ENCODE results near the gene AUTS2. TPM values are rescaled to one million over a fixed set of nuclear protein-coding genes. Genes with fewer than 3 reads are reported as not detected.

Gene AUTS2
- total RNA-seq, 1 experiment from 2014 or later: 2.2 TPM

- no peak overlapping the region for H3K4me3 ChIP-seq
These were observed 441.8 kb downstream of the AUTS2 start for GRCh38 chr7:70040051-70040450.

GRCh38 chr7:70040970-70041766 is 442.9 kb downstream of the AUTS2 start:
- H3K27me3 ChIP-seq: no peaks in the 10 kb centered on the region
- no peak for DNase-seq
- H3K4me3 ChIP-seq: no peak overlapping the region
- no peaks in the 10 kb centered on the region for H3K9me3 ChIP-seq
- H3K36me3 ChIP-seq: no peaks in the 10 kb centered on the region

More at GRCh38 chr7:70040051-70040450, 441.8 kb downstream of the AUTS2 start:
- DNase-seq: no peak
- Histone ChIP-seq H3K9me3 (no peaks in the 10 kb centered on the region), H3K36me3 (no peaks in the 10 kb centered on the region), H3K27me3 (no peaks in the 10 kb centered on the region)

GRCh38 chr7:70042533-70042932 is 444.3 kb downstream of the AUTS2 start:
- H3K9me3 ChIP-seq: no peaks in the 10 kb centered on the region
- H3K36me3 ChIP-seq: no peaks in the 10 kb centered on the region
- DNase-seq: no peak
- no peaks in the 10 kb centered on the region for H3K27me3 ChIP-seq
- H3K4me3 ChIP-seq: no peak overlapping the region

- H3K4me3 ChIP-seq: no peak overlapping the region
- H3K27me3 ChIP-seq: no peaks in the 10 kb centered on the region
- H3K9me3 ChIP-seq: no peaks in the 10 kb centered on the region
- no peak for DNase-seq
- H3K36me3 ChIP-seq: no peaks in the 10 kb centered on the region
These were observed 444.8 kb downstream of the AUTS2 start for GRCh38 chr7:70043015-70043538.

GRCh38 chr7:70044064-70044463 is 445.8 kb downstream of the AUTS2 start:
- H3K27me3 ChIP-seq: no peaks in the 10 kb centered on the region
- no peak overlapping the region for H3K4me3 ChIP-seq
- no peaks in the 10 kb centered on the region for H3K9me3 ChIP-seq
- no peak for DNase-seq
- no peaks in the 10 kb centered on the region for H3K36me3 ChIP-seq

GRCh38 chr7:70044525-70044924 is 446.2 kb downstream of the AUTS2 start:
- Histone ChIP-seq H3K36me3 (no peaks in the 10 kb centered on the region), H3K4me3 (no peak overlapping the region), H3K27me3 (no peaks in the 10 kb centered on the region), H3K9me3 (no peaks in the 10 kb centered on the region)
- DNase-seq: no peak

DNA sequence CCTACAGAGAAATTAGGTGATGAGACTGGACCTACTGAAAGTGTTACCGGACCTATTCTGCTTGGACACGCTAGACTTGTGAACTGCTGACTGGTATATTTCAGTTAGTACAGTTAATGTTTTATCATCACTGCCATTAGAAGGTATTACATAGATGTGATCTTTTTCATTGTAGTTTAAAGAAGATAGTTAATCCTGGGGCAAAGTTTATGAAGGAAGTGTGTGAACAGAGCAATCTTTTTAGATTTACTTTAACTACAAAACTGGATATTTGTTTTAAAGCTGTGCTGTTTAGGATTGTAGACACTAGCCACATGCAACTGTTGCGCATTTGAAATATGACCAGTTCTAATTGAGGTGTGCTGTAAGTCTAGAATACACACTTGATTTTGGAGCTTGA is 446.7 kb downstream of the AUTS2 start:
- Histone ChIP-seq H3K36me3 (no peaks in the 10 kb centered on the region), H3K9me3 (no peaks in the 10 kb centered on the region), H3K27me3 (no peaks in the 10 kb centered on the region), H3K4me3 (no peak overlapping the region)
- DNase-seq: no peak

GRCh38 chr7:70047384-70047783 is 449.1 kb downstream of the AUTS2 start:
- DNase-seq: no peak
- H3K9me3 ChIP-seq: no peaks in the 10 kb centered on the region
- H3K36me3 ChIP-seq: no peaks in the 10 kb centered on the region
- H3K27me3 ChIP-seq: no peaks in the 10 kb centered on the region
- no peak overlapping the region for H3K4me3 ChIP-seq

DNA sequence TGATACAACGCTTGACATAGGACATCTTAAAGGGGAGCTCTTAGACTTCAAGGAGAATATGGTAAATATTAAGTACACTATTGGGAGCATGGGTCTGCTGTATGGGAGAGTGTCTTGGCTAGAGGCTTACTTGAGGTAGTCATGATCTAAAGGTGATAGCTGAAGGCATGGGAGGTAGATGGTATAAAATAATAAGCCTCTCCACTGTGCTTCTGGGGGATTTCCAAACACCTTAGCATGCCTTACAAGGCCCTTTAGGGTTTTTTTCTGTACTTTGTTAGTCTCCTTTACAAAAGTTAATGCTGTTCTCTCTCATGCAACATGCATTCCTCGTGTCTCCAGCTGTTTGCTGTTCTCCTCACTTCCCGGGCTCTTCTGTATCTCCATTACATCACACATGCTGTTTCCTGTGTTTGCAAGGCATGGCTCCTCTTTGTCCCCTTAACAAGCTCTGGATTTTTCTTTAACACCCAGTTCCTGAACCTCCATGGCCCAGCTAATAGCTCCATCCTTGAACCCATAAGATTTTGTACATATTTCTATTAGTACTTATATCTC is 449.7 kb downstream of the AUTS2 start:
- Histone ChIP-seq H3K27me3 (no peaks in the 10 kb centered on the region), H3K9me3 (no peaks in the 10 kb centered on the region), H3K36me3 (no peaks in the 10 kb centered on the region), H3K4me3 (no peak overlapping the region)
- DNase-seq: no peak

- no peak overlapping the region for H3K4me3 ChIP-seq
- no peaks in the 10 kb centered on the region for H3K27me3 ChIP-seq
- no peak for DNase-seq
- no peaks in the 10 kb centered on the region for H3K9me3 ChIP-seq
- no peaks in the 10 kb centered on the region for H3K36me3 ChIP-seq
These were observed 453.5 kb downstream of the AUTS2 start for GRCh38 chr7:70051726-70052125.

- DNase-seq: no peak
These were observed 454.4 kb downstream of the AUTS2 start for GRCh38 chr7:70052691-70053090.

GRCh38 chr7:70053421-70053820 is 455.1 kb downstream of the AUTS2 start:
- no peak overlapping the region for H3K4me3 ChIP-seq
- H3K27me3 ChIP-seq: no peaks in the 10 kb centered on the region
- peak; percentile 13 for DNase-seq
- H3K9me3 ChIP-seq: no peaks in the 10 kb centered on the region
- H3K36me3 ChIP-seq: no peaks in the 10 kb centered on the region

More at GRCh38 chr7:70052691-70053090, 454.4 kb downstream of the AUTS2 start:
- no peak overlapping the region for H3K4me3 ChIP-seq
- H3K36me3 ChIP-seq: no peaks in the 10 kb centered on the region
- H3K27me3 ChIP-seq: no peaks in the 10 kb centered on the region
- H3K9me3 ChIP-seq: no peaks in the 10 kb centered on the region

GRCh38 chr7:70053989-70054388 is 455.7 kb downstream of the AUTS2 start:
- no peaks in the 10 kb centered on the region for H3K36me3 ChIP-seq
- H3K27me3 ChIP-seq: no peaks in the 10 kb centered on the region
- no peak for DNase-seq
- no peaks in the 10 kb centered on the region for H3K9me3 ChIP-seq
- H3K4me3 ChIP-seq: no peak overlapping the region

DNA sequence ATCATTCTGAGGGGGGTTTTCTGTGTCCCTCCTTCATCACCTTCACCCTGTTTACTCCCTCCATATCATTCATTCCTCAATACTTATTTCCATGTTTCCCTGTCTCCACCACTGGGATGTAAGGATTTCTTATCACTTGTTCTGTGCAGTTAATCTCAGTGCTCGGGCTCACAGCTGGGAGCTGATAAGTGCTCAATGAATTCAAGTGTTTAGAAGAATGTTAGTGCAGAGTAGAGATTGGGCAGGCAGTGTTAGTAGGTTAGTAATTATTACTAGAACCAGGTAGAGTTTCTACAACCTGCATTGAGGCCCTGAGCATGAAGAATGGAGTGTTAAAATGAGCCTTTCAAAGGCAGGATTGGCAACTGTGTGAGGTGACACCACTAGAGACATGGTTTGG is 458.1 kb downstream of the AUTS2 start:
- H3K27me3 ChIP-seq: no peaks in the 10 kb centered on the region
- no peak for DNase-seq
- no peaks in the 10 kb centered on the region for H3K36me3 ChIP-seq

DNA sequence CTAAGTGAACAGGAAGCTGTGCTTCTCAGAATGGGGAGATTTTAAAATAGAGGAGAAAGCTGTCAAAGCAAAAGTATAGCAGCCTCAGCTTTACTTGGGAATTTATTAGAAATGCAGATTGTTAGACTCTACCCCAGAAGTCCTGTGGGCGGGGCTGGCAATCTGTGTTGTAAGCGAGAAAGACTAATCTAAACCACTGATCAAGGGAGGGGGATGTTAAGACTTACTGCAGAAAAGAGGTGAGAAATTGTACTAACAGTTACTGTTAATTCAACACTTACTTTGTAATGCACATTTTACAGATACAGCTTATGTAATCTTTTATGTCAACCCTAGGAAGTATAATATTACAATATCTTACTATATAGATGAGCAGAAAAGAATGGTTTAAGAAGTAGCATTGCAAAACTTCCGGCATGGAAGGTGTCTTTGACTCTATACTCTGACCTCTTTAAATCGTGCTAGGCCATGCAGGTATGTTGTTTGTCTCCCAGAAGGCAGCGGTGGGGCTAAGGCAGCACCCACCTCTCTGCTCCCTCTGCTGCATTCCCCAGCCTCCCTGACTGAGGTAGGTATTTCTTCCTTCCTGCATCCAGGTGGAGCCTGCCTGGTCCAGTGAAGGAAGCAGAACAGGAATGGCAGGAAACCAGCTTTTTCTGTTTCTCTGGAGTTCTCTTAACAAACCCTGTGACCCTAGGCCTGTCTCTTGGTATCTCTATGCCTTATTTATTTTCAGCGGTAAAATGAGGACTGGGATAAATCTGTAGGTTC is 462.2 kb downstream of the AUTS2 start:
- no peaks in the 10 kb centered on the region for H3K9me3 ChIP-seq

More for the DNA sequence above, 458.1 kb downstream of the AUTS2 start:
- Histone ChIP-seq H3K9me3 (no peaks in the 10 kb centered on the region), H3K4me3 (no peak overlapping the region)

GRCh38 chr7:70063371-70063770 is 465.1 kb downstream of the AUTS2 start:
- no peaks in the 10 kb centered on the region for H3K9me3 ChIP-seq
- no peak for DNase-seq
- no peaks in the 10 kb centered on the region for H3K36me3 ChIP-seq
- H3K4me3 ChIP-seq: no peak overlapping the region
- H3K27me3 ChIP-seq: no peaks in the 10 kb centered on the region

More for the DNA sequence above, 462.2 kb downstream of the AUTS2 start:
- no peak for DNase-seq
- H3K27me3 ChIP-seq: no peaks in the 10 kb centered on the region
- no peaks in the 10 kb centered on the region for H3K36me3 ChIP-seq
- H3K4me3 ChIP-seq: no peak overlapping the region

DNA sequence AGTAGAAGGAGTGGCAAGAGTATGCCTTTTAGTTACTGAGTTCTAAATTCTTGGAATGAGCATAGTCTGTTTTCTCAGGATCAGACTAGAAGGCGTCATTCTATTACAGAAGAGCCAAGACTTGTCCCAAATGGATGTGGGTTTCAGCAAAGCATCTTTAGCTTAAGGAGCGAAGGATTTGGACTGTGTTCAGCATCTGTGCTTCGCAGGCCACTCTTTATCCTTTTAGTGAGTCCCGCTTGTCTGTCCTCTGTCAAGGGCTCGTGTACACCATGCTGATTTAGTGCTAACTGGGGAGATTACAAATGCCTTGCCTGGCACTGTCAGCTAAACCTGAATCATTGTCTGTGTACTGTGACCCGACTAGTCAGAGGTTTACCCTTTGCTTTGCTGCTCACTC is 465.7 kb downstream of the AUTS2 start:
- Histone ChIP-seq H3K9me3 (no peaks in the 10 kb centered on the region), H3K4me3 (no peak overlapping the region), H3K27me3 (no peaks in the 10 kb centered on the region), H3K36me3 (no peaks in the 10 kb centered on the region)
- no peak for DNase-seq

All from MG63 (cell line).